Stimulated activated CD8-positive, alpha-beta memory T cell treated with anti-CD3 and anti-CD28 coated beads, Interleukin-12 subunit alpha, Interleukin-12 subunit beta, amount 100 ng/mL, for 4 hours (primary cell): Measurements from ENCODE around the gene MAD1L1.

Source experiments
- DNase-seq: peaks from one replicate; pipeline ENCODE4 v3.0.0-alpha.2; 2020; ENCODE audit warnings: low read depth

MAD1L1 gene

GRCh38 chr7:2258661-2259365, 26.1 kb upstream of the MAD1L1 start:
- no peak for DNase-seq

GRCh38 chr7:2257651-2258050, 24.9 kb upstream of the MAD1L1 start:
- DNase-seq: no peak

GRCh38 chr7:2257046-2257551, 24.4 kb upstream of the MAD1L1 start:
- DNase-seq: no peak

- no peak for DNase-seq
Measured at GRCh38 chr7:2256306-2257045, 23.7 kb upstream of the MAD1L1 start.

GRCh38 chr7:2255145-2256139, 22.7 kb upstream of the MAD1L1 start:
- DNase-seq: no peak

GRCh38 chr7:2254429-2255144, 21.8 kb upstream of the MAD1L1 start:
- DNase-seq: no peak

GRCh38 chr7:2253525-2254244, 20.9 kb upstream of the MAD1L1 start:
- DNase-seq: no peak

GRCh38 chr7:2253021-2253420, 20.3 kb upstream of the MAD1L1 start:
- DNase-seq: no peak

- no peak for DNase-seq
Measured at GRCh38 chr7:2251841-2252771, 19.4 kb upstream of the MAD1L1 start.

- DNase-seq: no peak
Measured at GRCh38 chr7:2251381-2251780, 18.6 kb upstream of the MAD1L1 start.

GRCh38 chr7:2249744-2250323, 17.1 kb upstream of the MAD1L1 start:
- DNase-seq: no peak

- DNase-seq: no peak
Measured at GRCh38 chr7:2248984-2249694, 16.4 kb upstream of the MAD1L1 start.

GRCh38 chr7:2247141-2247995, 14.6 kb upstream of the MAD1L1 start:
- DNase-seq: no peak

- DNase-seq: no peak
Measured at GRCh38 chr7:2245883-2246675, 13.3 kb upstream of the MAD1L1 start.

- no peak for DNase-seq
Measured at GRCh38 chr7:2244404-2244995, 11.8 kb upstream of the MAD1L1 start.

- DNase-seq: no peak
Measured at GRCh38 chr7:2243458-2243857, 10.7 kb upstream of the MAD1L1 start.
